ENCODE results near the gene CCDC57. TPM values are rescaled to one million over a fixed set of nuclear protein-coding genes. Genes with fewer than 3 reads are reported as not detected.

Gene CCDC57
- total and polyA plus RNA-seq, 2 of the 4 experiments (the other 2 are of a cell fraction): 7.3 to 31.3 TPM

- Histone ChIP-seq H3K14ac (replicated peaks; ENCODE audit: low read depth, low read length) (no peak overlapping the region), H3K18ac (ENCODE audit: low read depth, low read length) (no peak overlapping the region), H4K8ac (ENCODE audit: low read depth in 2 of 2, low read length in 2 of 2) (no peak overlapping the region), H2BK120ac (ENCODE audit: low read depth, low read length) (no peak overlapping the region), H3K9ac (ENCODE audit: low read depth, low read length) (no peak overlapping the region), H3K56ac (ENCODE audit: extremely low read depth, insufficient read depth, low read length) (no peak overlapping the region), H3K23ac (ENCODE audit: low read depth, low read length) (no peak overlapping the region), H3K4me3 (ENCODE audit: insufficient read depth, low read depth, low read length) (no peak overlapping the region), H3K79me1 (ENCODE audit: low read depth in 1 of 2, low read length in 2 of 2) (no peaks in the 10 kb centered on the region; a peak in 2 of 4 replicates), H4K5ac (ENCODE audit: low read depth, low read length) (no peak overlapping the region), H2AK9ac (replicated peaks; ENCODE audit: low read depth, low read length, poor library complexity) (no peak overlapping the region), H2BK5ac (ENCODE audit: low read depth, low read length, poor library complexity, severe bottlenecking) (no peak overlapping the region), H4K91ac (ENCODE audit: insufficient read depth, low read depth, low read length) (no peak overlapping the region), H3K4ac (ENCODE audit: low read depth, low read length) (no peak overlapping the region), H2BK15ac (ENCODE audit: low read depth, low read length) (no peak overlapping the region), H3K4me2 (ENCODE audit: low read depth, low read length) (no peak overlapping the region), H3K36me3 (ENCODE audit: control insufficient read depth, insufficient read depth, low read length) (peaks cover 96% of the 10 kb centered on the region), H2BK20ac (ENCODE audit: low read depth, low read length) (no peak overlapping the region), H3K4me1 (ENCODE audit: control insufficient read depth, insufficient read depth, low read length) (no peaks in the 10 kb centered on the region), H3K9me1 (ENCODE audit: insufficient read depth, low read length) (no peaks in the 10 kb centered on the region), H2AFZ (replicated peaks; ENCODE audit: low read length, poor library complexity) (no peak overlapping the region), H2AK5ac (ENCODE audit: low read depth, low read length) (no peak overlapping the region), H3K9me3 (ENCODE audit: control insufficient read depth, insufficient read depth, low read length) (no peaks in the 10 kb centered on the region), H3K27me3 (ENCODE audit: control insufficient read depth, insufficient read depth, low read length) (no peaks in the 10 kb centered on the region), H3K27ac (ENCODE audit: insufficient read depth, low read length) (no peak overlapping the region), H4K20me1 (ENCODE audit: insufficient read depth, low read length) (no peaks in the 10 kb centered on the region; the same call in none of the 2 replicates)
- TF ChIP-seq BHLHE40 (IDR thresholded peaks at IDR 0.05; ENCODE audit: low read depth, low read length): no peak
- ChIA-PET CTCF (no interaction called here), POLR2A (ENCODE audit: unreplicated experiment) (no interaction called here)
- no TSS peak for BruUV-seq (replicated peaks)
- no peak for ATAC-seq (ENCODE audit: low read depth)
- DNase-seq: no peak
- intact Hi-C loops (cut with micrococcal nuclease): no loop called here
- 89% methylated on average over 12 of the region's 39 CpGs; no CpG with 5 or more reads in 1 of the 2 experiments for WGBS, 2 experiments (ENCODE audit: extremely low coverage in 2 of 2, insufficient read length in 1 of 2)
- in situ Hi-C loops (cut with MboI; ENCODE audit: low sequenced_read_pairs): no loop called here
- dilution Hi-C loops (cut with HindIII; ENCODE audit: low sequenced_read_pairs, unreplicated experiment): no loop called here
These were observed 125.4 kb downstream of the CCDC57 start for GRCh38 chr17:82086941-82087906.

All from IMR-90 (cell line).